HG02759 (cell line): ENCODE data around the gene EPSTI1.

ENCODE experiments used
- ATAC-seq: cut with Tn5 transposase; IDR thresholded peaks from one replicate; pipeline ENCODE4 v1.9.1; 2021; ENCODE audit warnings: mild to moderate bottlenecking, moderate library complexity; ENCODE audit not compliant: unreplicated experiment

Gene EPSTI1

GRCh38 chr13:42859760-42860159 is 132.3 kb downstream of the EPSTI1 start:
- no peak for ATAC-seq

DNA sequence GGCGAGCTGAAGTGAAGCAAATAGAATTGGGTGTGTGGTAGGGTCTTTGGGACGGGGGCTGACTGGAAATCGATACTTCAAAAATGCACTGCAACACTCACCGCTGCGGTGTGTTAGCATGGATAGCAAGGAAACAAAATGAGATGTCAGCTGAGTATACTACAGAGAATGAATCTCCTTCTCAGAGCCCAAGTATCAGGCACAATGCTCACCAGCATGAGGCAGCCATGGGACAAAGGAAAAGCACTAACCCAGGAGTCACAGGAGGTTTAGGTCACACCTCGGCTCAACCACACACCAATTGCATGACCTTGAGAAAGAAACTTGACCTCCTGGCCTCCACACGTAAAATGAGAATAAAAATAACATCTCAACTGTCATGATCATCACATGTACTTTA is 136.6 kb downstream of the EPSTI1 start:
- ATAC-seq, result no peak

DNA sequence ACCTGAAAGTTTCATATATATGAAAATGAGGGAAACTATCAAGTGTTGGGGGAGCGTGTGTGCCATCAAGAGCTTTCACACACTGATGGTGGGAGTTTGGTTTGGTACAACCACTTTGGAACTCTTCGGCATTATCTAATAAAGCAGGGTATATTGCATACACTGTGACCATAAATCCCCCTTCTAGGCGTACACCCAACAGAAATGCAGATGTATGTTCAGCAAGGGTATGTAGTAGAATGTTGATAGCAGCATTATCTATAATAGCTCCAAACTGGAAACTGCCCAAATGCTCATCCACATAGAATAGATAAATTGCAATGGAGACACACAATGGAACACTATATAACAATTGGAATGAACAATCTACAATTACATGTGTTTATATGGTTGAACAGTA is 139.9 kb downstream of the EPSTI1 start:
- ATAC-seq, result no peak

GRCh38 chr13:42849200-42849599 is 142.8 kb downstream of the EPSTI1 start:
- ATAC-seq, result no peak

GRCh38 chr13:42847891-42848663 is 144.0 kb downstream of the EPSTI1 start:
- no peak for ATAC-seq

- ATAC-seq, result no peak
These were observed 154.9 kb downstream of the EPSTI1 start for GRCh38 chr13:42836930-42837690.
